ENCODE measurements around the gene MGAT4A. TPM values are rescaled to one million over a fixed set of nuclear protein-coding genes. Genes with fewer than 3 reads are reported as not detected.

Gene MGAT4A
- total and polyA plus RNA-seq, 2 of the 13 experiments (the other 11 are each of a cell fraction or from before 2014, with no cell fraction given): 47.2 to 90.9 TPM

DNA sequence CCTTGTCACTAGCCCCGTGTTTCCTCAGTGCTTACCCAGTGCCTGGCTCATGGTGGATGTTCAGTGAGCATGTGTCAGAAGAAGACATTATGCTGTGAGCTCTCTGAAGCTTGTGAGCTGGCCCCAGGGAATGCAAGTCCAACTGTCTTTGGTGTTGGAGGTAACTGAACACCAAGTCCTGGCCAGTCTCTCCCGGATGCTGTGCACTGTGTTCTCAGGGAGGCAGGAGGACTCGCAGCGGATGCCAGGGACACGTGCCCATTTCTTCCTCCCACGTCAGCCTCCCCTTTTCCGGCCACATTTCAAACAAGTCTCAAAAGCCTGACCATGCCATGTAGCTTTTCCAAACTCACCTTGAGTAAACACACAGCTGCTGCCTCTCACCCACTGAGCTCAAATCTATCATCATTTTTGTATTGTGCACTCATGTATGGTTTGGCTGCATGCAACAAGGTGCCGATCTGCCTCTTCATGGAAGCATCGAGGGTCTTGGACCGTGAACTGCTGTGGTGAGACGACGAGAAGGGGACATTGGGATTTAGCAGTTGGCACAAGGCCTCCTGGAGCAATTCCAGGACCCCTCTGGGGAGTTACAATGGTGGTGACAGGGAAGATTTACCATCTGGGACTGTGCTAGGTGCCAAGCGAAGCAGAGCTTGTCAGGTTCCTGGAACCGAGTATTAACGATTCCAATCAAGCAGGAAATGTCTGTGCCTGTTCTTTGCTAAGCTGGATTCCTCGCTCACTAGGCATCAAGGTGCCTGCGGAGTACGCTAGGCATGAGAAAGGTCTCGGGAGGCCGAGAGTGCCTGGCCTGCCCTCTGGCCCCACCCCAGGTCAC lies 44.4 kb upstream of the MGAT4A start:
- POLR2A ChIA-PET: interaction anchor here (1.4 to 1.6 kb wide), 2 partner anchors 9 to 21 kb away, joined by 4 to 7 read pairs; no protein-coding TSS in a partner anchor
- in situ Hi-C loops (cut with HindIII; ENCODE audit: extremely low pct_ligation_motif_present, low pct_unique_long_range_greater_than_20kb): no loop called here
- Histone ChIP-seq H3K4me3 (replicated peaks in 1 of 3; ENCODE audit: insufficient read depth in 1 of 3, low read depth in 2 of 3, low read length in 3 of 3) (no peak overlapping the region), H3K79me2 (ENCODE audit: insufficient read depth, low read length) (no peaks in the 10 kb centered on the region), H4K20me1 (ENCODE audit: insufficient read depth, low read length) (no peaks in the 10 kb centered on the region), H3K36me3 (replicated peaks in 1 of 2; ENCODE audit: control insufficient read depth in 1 of 2, insufficient read depth in 2 of 2, low read length in 2 of 2) (no peaks in the 10 kb centered on the region), H3K27ac (ENCODE audit: extremely low read length, insufficient read depth, low read length) (no peak overlapping the region), H3K27me3 (ENCODE audit: control insufficient read depth in 1 of 2, insufficient read depth in 2 of 2, low read length in 2 of 2) (no peaks in the 10 kb centered on the region), H2AFZ (ENCODE audit: low read length) (no peak overlapping the region), H3K4me2 (ENCODE audit: low read depth, low read length) (no peak overlapping the region), H3K9ac (ENCODE audit: insufficient read depth, low read depth, low read length) (no peak overlapping the region), H3K9me3 (ENCODE audit: low read length) (no peaks in the 10 kb centered on the region), H3K4me1 (ENCODE audit: insufficient read depth, low read length) (peaks cover 51% of the 10 kb centered on the region)
- intact Hi-C loops (cut with micrococcal nuclease; ENCODE audit: unreplicated experiment): no loop called here
- 79% methylated on average over 19 of the region's 20 CpGs for WGBS (ENCODE audit: low lambda C conversion rate)
- FAIRE-seq (no peak), ATAC-seq (no peak), DNase-seq (ENCODE audit: low spot score) (no peak)
- CTCF ChIA-PET (ENCODE audit: low intra/inter-chr PET ratio, low total read pairs): no interaction called here
- no TSS peak for BruUV-seq (replicated peaks)
- TF ChIP-seq, protein P1, sequence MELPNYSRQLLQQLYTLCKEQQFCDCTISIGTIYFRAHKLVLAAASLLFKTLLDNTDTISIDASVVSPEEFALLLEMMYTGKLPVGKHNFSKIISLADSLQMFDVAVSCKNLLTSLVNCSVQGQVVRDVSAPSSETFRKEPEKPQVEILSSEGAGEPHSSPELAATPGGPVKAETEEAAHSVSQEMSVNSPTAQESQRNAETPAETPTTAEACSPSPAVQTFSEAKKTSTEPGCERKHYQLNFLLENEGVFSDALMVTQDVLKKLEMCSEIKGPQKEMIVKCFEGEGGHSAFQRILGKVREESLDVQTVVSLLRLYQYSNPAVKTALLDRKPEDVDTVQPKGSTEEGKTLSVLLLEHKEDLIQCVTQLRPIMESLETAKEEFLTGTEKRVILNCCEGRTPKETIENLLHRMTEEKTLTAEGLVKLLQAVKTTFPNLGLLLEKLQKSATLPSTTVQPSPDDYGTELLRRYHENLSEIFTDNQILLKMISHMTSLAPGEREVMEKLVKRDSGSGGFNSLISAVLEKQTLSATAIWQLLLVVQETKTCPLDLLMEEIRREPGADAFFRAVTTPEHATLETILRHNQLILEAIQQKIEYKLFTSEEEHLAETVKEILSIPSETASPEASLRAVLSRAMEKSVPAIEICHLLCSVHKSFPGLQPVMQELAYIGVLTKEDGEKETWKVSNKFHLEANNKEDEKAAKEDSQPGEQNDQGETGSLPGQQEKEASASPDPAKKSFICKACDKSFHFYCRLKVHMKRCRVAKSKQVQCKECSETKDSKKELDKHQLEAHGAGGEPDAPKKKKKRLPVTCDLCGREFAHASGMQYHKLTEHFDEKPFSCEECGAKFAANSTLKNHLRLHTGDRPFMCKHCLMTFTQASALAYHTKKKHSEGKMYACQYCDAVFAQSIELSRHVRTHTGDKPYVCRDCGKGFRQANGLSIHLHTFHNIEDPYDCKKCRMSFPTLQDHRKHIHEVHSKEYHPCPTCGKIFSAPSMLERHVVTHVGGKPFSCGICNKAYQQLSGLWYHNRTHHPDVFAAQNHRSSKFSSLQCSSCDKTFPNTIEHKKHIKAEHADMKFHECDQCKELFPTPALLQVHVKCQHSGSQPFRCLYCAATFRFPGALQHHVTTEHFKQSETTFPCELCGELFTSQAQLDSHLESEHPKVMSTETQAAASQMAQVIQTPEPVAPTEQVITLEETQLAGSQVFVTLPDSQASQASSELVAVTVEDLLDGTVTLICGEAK (IDR thresholded peaks at IDR 0.05): no peak
- TF ChIP-seq, protein P1 (CRISPR knock-in tag; IDR thresholded peaks at IDR 0.05): no peak
- TF ChIP-seq CHCHD3 (CRISPR knock-in tag; IDR thresholded peaks at IDR 0.05): 0 out of 2 replicates have a peak, but pooled peaks have one; percentile 40
- TF ChIP-seq, protein P2, sequence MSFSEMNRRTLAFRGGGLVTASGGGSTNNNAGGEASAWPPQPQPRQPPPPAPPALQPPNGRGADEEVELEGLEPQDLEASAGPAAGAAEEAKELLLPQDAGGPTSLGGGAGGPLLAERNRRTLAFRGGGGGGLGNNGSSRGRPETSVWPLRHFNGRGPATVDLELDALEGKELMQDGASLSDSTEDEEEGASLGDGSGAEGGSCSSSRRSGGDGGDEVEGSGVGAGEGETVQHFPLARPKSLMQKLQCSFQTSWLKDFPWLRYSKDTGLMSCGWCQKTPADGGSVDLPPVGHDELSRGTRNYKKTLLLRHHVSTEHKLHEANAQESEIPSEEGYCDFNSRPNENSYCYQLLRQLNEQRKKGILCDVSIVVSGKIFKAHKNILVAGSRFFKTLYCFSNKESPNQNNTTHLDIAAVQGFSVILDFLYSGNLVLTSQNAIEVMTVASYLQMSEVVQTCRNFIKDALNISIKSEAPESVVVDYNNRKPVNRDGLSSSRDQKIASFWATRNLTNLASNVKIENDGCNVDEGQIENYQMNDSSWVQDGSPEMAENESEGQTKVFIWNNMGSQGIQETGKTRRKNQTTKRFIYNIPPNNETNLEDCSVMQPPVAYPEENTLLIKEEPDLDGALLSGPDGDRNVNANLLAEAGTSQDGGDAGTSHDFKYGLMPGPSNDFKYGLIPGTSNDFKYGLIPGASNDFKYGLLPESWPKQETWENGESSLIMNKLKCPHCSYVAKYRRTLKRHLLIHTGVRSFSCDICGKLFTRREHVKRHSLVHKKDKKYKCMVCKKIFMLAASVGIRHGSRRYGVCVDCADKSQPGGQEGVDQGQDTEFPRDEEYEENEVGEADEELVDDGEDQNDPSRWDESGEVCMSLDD (CRISPR knock-in tag; IDR thresholded peaks at IDR 0.05; ENCODE audit: borderline replicate concordance): no peak
